Thoracic aorta (tissue), 2 donors: ENCODE data around the gene BCL11A. TPM values are rescaled to one million over a fixed set of nuclear protein-coding genes. Genes with fewer than 3 reads are reported as not detected.
A peak's percentile ranks its signal among the peaks of the same experiment; 100 is the strongest.

ENCODE experiments used
- ATAC-seq: fragments of 150-250 bp; one replicate; pipeline ENCODE4 v1.8.0; 2017; ENCODE audit warnings: low read depth; ENCODE audit not compliant: insufficient number of reproducible peaks, low FRiP score
- DNase-seq: peaks from one replicate; pipeline ENCODE4 v3.0.0-alpha.2; 2020; ENCODE audit warnings: low spot score
- H3K27ac ChIP-seq, 2 donors: fragments of 200-600 bp; sonication (generic); 1 replicate in 1 of 2; 2 replicates in 1 of 2; pipeline ENCODE4 v1.5.1; 2016; ENCODE audit warnings: mild to moderate bottlenecking in 2 of 2, moderate library complexity in 2 of 2
- H3K27me3 ChIP-seq: fragments of 200-600 bp; sonication (generic); replicated peaks from 2 replicates; pipeline ENCODE4 v1.6.0; 2016; ENCODE audit warnings: mild to moderate bottlenecking; ENCODE audit not compliant: insufficient read depth
- H3K36me3 ChIP-seq: fragments of 200-600 bp; sonication (generic); one replicate; pipeline ENCODE4 v1.5.1; 2016
- H3K4me1 ChIP-seq, 2 donors: fragments of 200-600 bp; sonication (generic); 1 replicate in 1 of 2; 2 replicates in 1 of 2; pipeline versions ENCODE4 v1.5.1 to v1.6.0; 2016; ENCODE audit warnings: low read depth in 2 of 2, mild to moderate bottlenecking in 1 of 2; ENCODE audit not compliant: control insufficient read depth in 1 of 2
- H3K4me3 ChIP-seq: fragments of 200-600 bp; sonication (generic); 2 replicates; pipeline ENCODE4 v1.5.1; 2016; ENCODE audit warnings: mild to moderate bottlenecking
- H3K9me3 ChIP-seq: fragments of 200-600 bp; sonication (generic); 2 replicates; pipeline ENCODE4 v1.5.1; 2016
- CTCF ChIP-seq: fragments of 200-600 bp; sonication (generic); IDR thresholded peaks from one replicate; pipeline ENCODE4 v1.5.1; 2019; ENCODE audit warnings: antibody characterized with exemption
- total RNA-seq, 2 donors: library from RNA; depleted of rRNA; stranded (reverse); fragments of >200 nt; gene quantifications; one replicate each; pipeline versions ENCODE4 v1.1.0 to v1.2.3, GENCODE V29; 2016

The BCL11A gene
- total RNA-seq, 2 donors from 2014 or later, result 0.41 to 0.99 TPM

DNA sequence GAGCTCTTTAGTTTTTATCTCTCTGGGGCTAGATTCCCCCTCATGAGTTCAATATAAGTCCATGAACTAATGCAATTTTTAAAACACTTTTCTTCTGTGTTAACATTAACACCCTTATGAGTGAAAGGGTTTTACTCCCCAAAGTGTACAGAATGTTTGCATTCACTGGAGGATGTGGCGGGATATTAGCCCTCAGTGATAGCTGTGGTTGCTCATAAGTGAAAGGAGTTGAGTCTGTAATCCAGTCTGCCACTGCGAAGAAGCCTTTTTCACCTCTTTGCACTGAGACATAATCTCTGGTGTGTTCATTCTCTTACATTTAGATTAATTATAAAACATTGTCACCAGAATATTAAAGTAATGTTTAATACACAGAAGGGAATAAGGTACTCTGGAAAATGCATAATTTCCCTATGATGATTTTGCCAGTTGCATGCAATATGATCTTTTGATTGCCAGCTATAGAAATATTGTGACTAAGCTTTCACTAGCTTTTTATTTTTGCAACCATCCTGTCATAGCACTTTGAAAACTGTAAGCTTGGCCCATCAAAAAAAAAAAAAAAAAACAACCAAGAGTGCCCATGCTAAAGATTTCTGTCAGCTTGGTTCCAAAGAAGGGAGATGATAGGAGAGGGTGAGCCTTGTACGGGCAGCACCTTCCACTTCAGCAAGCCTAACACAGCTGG lies 113.2 kb downstream of the BCL11A start:
- Histone ChIP-seq H3K4me1 (no peaks in the 10 kb centered on the region), H3K27ac (no peak overlapping the region), H3K9me3 (no peaks in the 10 kb centered on the region), H3K36me3 (no peaks in the 10 kb centered on the region), H3K27me3 (no peaks in the 10 kb centered on the region), H3K4me3 (no peak overlapping the region)
- ATAC-seq, result no peak
- DNase-seq, result no peak
- no peak for TF ChIP-seq CTCF

- ATAC-seq (no peak), DNase-seq (no peak)
- no peaks in the 10 kb centered on the region for H3K36me3 ChIP-seq
- TF ChIP-seq CTCF, result peak; percentile 26
- no peaks in the 10 kb centered on the region for H3K9me3 ChIP-seq
- H3K27me3 ChIP-seq, result no peaks in the 10 kb centered on the region
- no peaks in the 10 kb centered on the region for H3K4me1 ChIP-seq
- H3K4me3 ChIP-seq, result no peak overlapping the region
- H3K27ac ChIP-seq, result no peak overlapping the region
These were observed 114.1 kb downstream of the BCL11A start for GRCh38 chr2:60439219-60439974.

DNA sequence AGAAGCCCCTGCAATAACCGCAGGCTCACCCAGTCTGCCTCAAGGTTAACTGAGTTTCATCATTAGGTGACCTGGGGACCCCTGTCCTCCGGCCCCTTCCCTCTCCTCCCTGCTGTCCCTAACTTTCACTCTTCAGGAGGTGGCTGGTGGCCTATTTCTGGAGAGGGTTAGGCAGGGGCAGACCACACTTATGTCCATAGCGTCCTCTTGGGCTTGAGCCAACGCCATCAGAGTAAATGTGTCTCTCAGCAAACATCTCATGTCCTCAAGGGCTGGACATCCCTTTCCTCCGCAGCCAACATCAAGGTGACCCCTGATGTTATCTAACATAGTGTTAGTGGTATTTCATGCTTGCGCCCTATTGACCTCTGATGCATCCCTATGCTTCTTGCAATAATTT lies 114.8 kb downstream of the BCL11A start:
- no peak for DNase-seq
- Histone ChIP-seq H3K27ac (no peak overlapping the region), H3K36me3 (no peaks in the 10 kb centered on the region), H3K9me3 (no peaks in the 10 kb centered on the region), H3K4me3 (no peak overlapping the region), H3K4me1 (no peaks in the 10 kb centered on the region), H3K27me3 (no peaks in the 10 kb centered on the region)
- ATAC-seq, result no peak
- no peak for TF ChIP-seq CTCF

GRCh38 chr2:60438131-60438530 lies 115.3 kb downstream of the BCL11A start:
- no peak overlapping the region for H3K4me3 ChIP-seq
- H3K36me3 ChIP-seq, result no peaks in the 10 kb centered on the region
- no peak for ATAC-seq
- H3K4me1 ChIP-seq, result no peaks in the 10 kb centered on the region
- H3K27me3 ChIP-seq, result no peaks in the 10 kb centered on the region
- no peak for TF ChIP-seq CTCF
- no peak for DNase-seq
- no peaks in the 10 kb centered on the region for H3K9me3 ChIP-seq
- no peak overlapping the region for H3K27ac ChIP-seq

DNA sequence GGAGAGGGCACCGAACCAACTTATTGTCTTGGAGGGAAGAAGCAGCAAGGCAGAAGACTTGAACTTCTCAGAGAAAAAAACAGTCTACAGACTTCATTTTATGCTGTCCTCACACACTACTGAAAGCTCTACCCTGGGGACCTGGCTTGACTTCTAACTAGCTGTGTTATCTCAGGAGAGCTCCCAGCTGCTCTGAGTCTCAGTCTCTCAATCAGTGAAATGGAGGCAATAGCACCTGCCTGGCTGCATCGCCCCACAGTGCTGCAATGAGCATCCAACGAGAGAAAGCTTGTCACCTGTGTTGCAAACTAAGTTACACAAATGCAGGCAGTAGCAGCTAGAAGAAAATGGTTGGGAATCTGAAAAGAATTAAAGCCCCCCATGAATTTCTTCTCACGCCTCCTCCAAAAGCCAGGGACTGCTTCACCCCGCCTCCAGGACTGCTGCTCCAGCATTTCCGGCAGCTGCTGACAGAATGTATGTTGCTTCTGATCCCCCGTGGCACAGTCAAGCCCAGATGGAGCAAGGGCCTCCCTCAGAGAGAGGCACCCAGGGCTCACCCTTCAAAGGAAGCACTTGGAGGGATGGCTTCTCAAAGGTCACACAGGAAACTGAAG lies 116.3 kb downstream of the BCL11A start:
- ATAC-seq, result no peak
- Histone ChIP-seq H3K27ac (no peak overlapping the region), H3K36me3 (no peaks in the 10 kb centered on the region), H3K4me1 (no peaks in the 10 kb centered on the region), H3K4me3 (no peak overlapping the region), H3K27me3 (no peaks in the 10 kb centered on the region), H3K9me3 (no peaks in the 10 kb centered on the region)
- no peak for DNase-seq
- TF ChIP-seq CTCF, result no peak
